GM15510 (cell line): Measurements from ENCODE around the gene CSTPP1.

Source experiments
- POLR2A ChIP-seq: IDR thresholded peaks from 3 replicates; pipeline ENCODE4 v1.6.1; 2011; ENCODE audit warnings: borderline replicate concordance; ENCODE audit not compliant: insufficient read length; ENCODE audit errors: extremely low read depth

CSTPP1 gene

GRCh38 chr11:47185305-47186075, 248.9 kb downstream of the CSTPP1 start:
- no peak for TF ChIP-seq POLR2A

- no peak for TF ChIP-seq POLR2A
These were observed 249.6 kb downstream of the CSTPP1 start, which contains the start of gene PACSIN3 for GRCh38 chr11:47186076-47186699. Gene PACSIN3 (minus strand): TSS chr11:47186434. CDS start chr11:47182727, 3,707 bp downstream.

GRCh38 chr11:47186700-47187695, 250.4 kb downstream of the CSTPP1 start:
- TF ChIP-seq POLR2A, result no peak

- TF ChIP-seq POLR2A, result no peak
These were observed 251.2 kb downstream of the CSTPP1 start for GRCh38 chr11:47187723-47188122.

GRCh38 chr11:47188259-47188658, 251.7 kb downstream of the CSTPP1 start:
- no peak for TF ChIP-seq POLR2A

GRCh38 chr11:47189100-47189834, 252.7 kb downstream of the CSTPP1 start:
- TF ChIP-seq POLR2A, result no peak

- no peak for TF ChIP-seq POLR2A
These were observed 255.6 kb downstream of the CSTPP1 start for GRCh38 chr11:47192111-47192510.

GRCh38 chr11:47201015-47201414, 264.5 kb downstream of the CSTPP1 start:
- TF ChIP-seq POLR2A, result no peak

GRCh38 chr11:47202576-47202975, 266.0 kb downstream of the CSTPP1 start:
- no peak for TF ChIP-seq POLR2A

GRCh38 chr11:47204637-47204989, 268.1 kb downstream of the CSTPP1 start:
- TF ChIP-seq POLR2A, result no peak

GRCh38 chr11:47207459-47207858, 270.9 kb downstream of the CSTPP1 start:
- no peak for TF ChIP-seq POLR2A

GRCh38 chr11:47208628-47209027, 272.1 kb downstream of the CSTPP1 start:
- TF ChIP-seq POLR2A, result no peak
